ENCODE results near the gene KIF2A. TPM values are rescaled to one million over a fixed set of nuclear protein-coding genes. Genes with fewer than 3 reads are reported as not detected.

KIF2A gene
- total and polyA plus RNA-seq, 4 donors: 3.8 to 17.5 (median 6.8) TPM

GRCh38 chr5:62371409-62371808 is 65.4 kb downstream of the KIF2A start:
- no peak overlapping the region for H3K27ac ChIP-seq (ENCODE audit: low read depth in 1 of 2, low read length in 2 of 2)
- no peak for TF ChIP-seq RAD21 (IDR thresholded peaks at IDR 0.05)
- TF ChIP-seq JUND (IDR thresholded peaks at IDR 0.05): no peak
- no peak for TF ChIP-seq FOXA2 (IDR thresholded peaks at IDR 0.05)
- TF ChIP-seq NR2F2 (IDR thresholded peaks at IDR 0.05): no peak
- no peak for TF ChIP-seq GABPA (IDR thresholded peaks at IDR 0.05 in 1 of 2, conservative IDR thresholded peaks at IDR 0.05 in 1 of 2)
- TF ChIP-seq CTCF (IDR thresholded peaks at IDR 0.05; ENCODE audit: low read depth, low read length, missing input control): no peak
- TF ChIP-seq RXRA (IDR thresholded peaks at IDR 0.05): no peak
- TF ChIP-seq SP1 (IDR thresholded peaks at IDR 0.05): no peak
- TF ChIP-seq MAX (IDR thresholded peaks at IDR 0.05): no peak
- no peak overlapping the region for H3K4me3 ChIP-seq (ENCODE audit: low read depth in 1 of 3, low read length in 3 of 3)
- H3K9me3 ChIP-seq (ENCODE audit: control insufficient read depth in 4 of 4, low read length in 3 of 4): no peaks in the 10 kb centered on the region
- no peak for DNase-seq (ENCODE audit: low spot score)
- peaks cover 0 to 18% (median 11%) of the 10 kb centered on the region in 4 donors for H3K36me3 ChIP-seq (ENCODE audit: control insufficient read depth in 4 of 4, insufficient read depth in 3 of 4, low read depth in 1 of 4, low read length in 3 of 4)
- H3K9ac ChIP-seq (ENCODE audit: low read depth in 1 of 2, low read length in 2 of 2): no peak overlapping the region
- H3K4me1 ChIP-seq (ENCODE audit: control insufficient read depth in 4 of 4, insufficient read depth in 4 of 4, low read length in 3 of 4): no peaks in the 10 kb centered on the region
- H3K27me3 ChIP-seq (ENCODE audit: control insufficient read depth in 4 of 4, insufficient read depth in 4 of 4, low read length in 3 of 4): no peaks in the 10 kb centered on the region

GRCh38 chr5:62372600-62372999 is 66.6 kb downstream of the KIF2A start:
- TF ChIP-seq HNF4A (conservative IDR thresholded peaks at IDR 0.05) (no peak), GABPA (IDR thresholded peaks at IDR 0.05 in 1 of 2, conservative IDR thresholded peaks at IDR 0.05 in 1 of 2) (no peak), REST (IDR thresholded peaks at IDR 0.05) (no peak), JUND (IDR thresholded peaks at IDR 0.05) (no peak), YY1 (IDR thresholded peaks at IDR 0.05) (no peak), FOXA1 (IDR thresholded peaks at IDR 0.05) (no peak), NR2F2 (IDR thresholded peaks at IDR 0.05) (no peak), ZBTB33 (IDR thresholded peaks at IDR 0.05) (no peak), MAX (IDR thresholded peaks at IDR 0.05) (no peak), EGR1 (IDR thresholded peaks at IDR 0.05; ENCODE audit: low read depth in 2 of 2) (no peak), FOXA2 (IDR thresholded peaks at IDR 0.05) (no peak), SP1 (IDR thresholded peaks at IDR 0.05) (no peak), HNF4G (IDR thresholded peaks at IDR 0.05) (no peak), RXRA (IDR thresholded peaks at IDR 0.05) (no peak), CTCF (IDR thresholded peaks at IDR 0.05; ENCODE audit: low read depth, low read length, missing input control) (no peak), RAD21 (IDR thresholded peaks at IDR 0.05) (no peak)
- Histone ChIP-seq H3K9me3 (ENCODE audit: control insufficient read depth in 4 of 4, low read length in 3 of 4) (no peaks in the 10 kb centered on the region), H3K27ac (ENCODE audit: low read depth in 1 of 2, low read length in 2 of 2) (no peak overlapping the region), H3K9ac (ENCODE audit: low read depth in 1 of 2, low read length in 2 of 2) (no peak overlapping the region), H3K27me3 (ENCODE audit: control insufficient read depth in 4 of 4, insufficient read depth in 4 of 4, low read length in 3 of 4) (no peaks in the 10 kb centered on the region), H3K4me1 (ENCODE audit: control insufficient read depth in 4 of 4, insufficient read depth in 4 of 4, low read length in 3 of 4) (no peaks in the 10 kb centered on the region), H3K4me3 (ENCODE audit: low read depth in 1 of 3, low read length in 3 of 3) (no peak overlapping the region), H3K36me3 (ENCODE audit: control insufficient read depth in 4 of 4, insufficient read depth in 3 of 4, low read depth in 1 of 4, low read length in 3 of 4) (peaks cover 2 to 22% (median 13%) of the 10 kb centered on the region in 4 donors)
- no peak for DNase-seq (ENCODE audit: low spot score)
- WGBS: 97% methylated on average over 3 of the region's 3 CpGs

Measured in liver (tissue), 9 donors.